T-helper 17 cell (primary cell): ENCODE results near the gene NEIL1. TPM values are rescaled to one million over a fixed set of nuclear protein-coding genes. Genes with fewer than 3 reads are reported as not detected.
"Not testable (repeated sequence)": the region's sequence is repeated elsewhere in the genome, so short reads cannot be mapped to it uniquely, and the experiment has no call there.

Experiments
- ATAC-seq: fragments of 150-1000 bp; cut with Tn5 transposase; 2 replicates; pipeline ENCODE4 v1.10.0; 2021; ENCODE audit warnings: mild to moderate bottlenecking, moderate library complexity
- DNase-seq, 3 donors: peaks; one replicate each; pipeline versions ENCODE4 v3.0.0 to v3.0.0-alpha.2; 2020 to 2021
- H3K9me3 ChIP-seq: one replicate; pipeline ENCODE4 v1.7.0; 2013; ENCODE audit warnings: low read length, mild to moderate bottlenecking; ENCODE audit not compliant: control insufficient read depth, poor library complexity, severe bottlenecking
- H3K27ac Mint-ChIP-seq: one replicate; pipeline ENCODE4 v1.8.0; 2022; ENCODE audit warnings: mild to moderate bottlenecking, moderate library complexity, mixed read lengths
- H3K27me3 Mint-ChIP-seq: one replicate; pipeline ENCODE4 v1.8.0; 2022; ENCODE audit warnings: mixed read lengths
- H3K36me3 Mint-ChIP-seq: one replicate; pipeline ENCODE4 v1.8.0; 2022; ENCODE audit warnings: low read depth, mixed read lengths
- H3K4me1 Mint-ChIP-seq: one replicate; pipeline ENCODE4 v1.8.0; 2022; ENCODE audit warnings: mild to moderate bottlenecking, mixed read lengths
- H3K4me3 Mint-ChIP-seq: one replicate; pipeline ENCODE4 v1.8.0; 2022; ENCODE audit warnings: mild to moderate bottlenecking, moderate library complexity, mixed read lengths
- total RNA-seq, 4 donors: library from RNA in 2 of 4; stranded (reverse) in 2 of 4; gene quantifications; one replicate each; pipeline ENCODE4 v1.2.3 and lab custom pipeline; 2022 to 2026

The NEIL1 gene
- total RNA-seq, 2 donors from 2014 or later = 31.6 to 45.0 TPM

DNA sequence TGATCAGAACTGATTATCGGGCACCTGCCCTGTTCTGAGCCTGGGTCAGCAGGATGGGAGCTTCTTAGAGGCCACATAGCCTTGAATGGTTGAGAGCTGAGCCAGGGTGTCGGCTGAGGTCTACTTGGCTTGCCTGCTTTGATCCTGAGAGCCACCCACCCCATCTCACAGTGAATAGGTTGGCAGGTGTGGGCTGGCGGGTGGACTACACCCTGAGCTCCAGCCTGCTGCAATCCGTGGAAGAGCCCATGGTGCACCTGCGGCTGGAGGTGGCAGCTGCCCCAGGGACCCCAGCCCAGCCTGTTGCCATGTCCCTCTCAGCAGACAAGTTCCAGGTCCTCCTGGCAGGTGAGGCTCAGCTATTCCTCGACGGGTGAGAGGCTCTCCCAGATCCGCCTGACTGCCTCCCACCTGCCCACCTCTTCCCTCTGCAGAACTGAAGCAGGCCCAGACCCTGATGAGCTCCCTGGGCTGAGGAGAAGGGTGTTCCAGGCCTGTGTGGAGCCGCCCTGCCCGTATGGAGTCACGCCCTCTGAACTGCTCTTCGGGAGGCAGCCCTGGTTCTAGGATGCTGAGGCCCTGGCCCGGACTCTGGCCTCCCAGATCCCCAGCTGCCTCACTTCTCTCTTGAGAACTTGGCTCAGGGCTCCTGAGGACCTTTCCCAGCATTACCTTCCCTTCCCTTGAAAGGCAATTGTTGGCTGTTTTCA lies 7.2 kb upstream of the NEIL1 start:
- no peak for DNase-seq
- no peaks in the 10 kb centered on the region for H3K9me3 ChIP-seq
- Mint-ChIP-seq H3K27me3 (no peaks in the 10 kb centered on the region), H3K4me3 (no peak overlapping the region), H3K27ac (peak overlapping the region; percentile 62), H3K4me1 (peaks cover 24% of the 10 kb centered on the region), H3K36me3 (no peaks in the 10 kb centered on the region)
- ATAC-seq = no peak

DNA sequence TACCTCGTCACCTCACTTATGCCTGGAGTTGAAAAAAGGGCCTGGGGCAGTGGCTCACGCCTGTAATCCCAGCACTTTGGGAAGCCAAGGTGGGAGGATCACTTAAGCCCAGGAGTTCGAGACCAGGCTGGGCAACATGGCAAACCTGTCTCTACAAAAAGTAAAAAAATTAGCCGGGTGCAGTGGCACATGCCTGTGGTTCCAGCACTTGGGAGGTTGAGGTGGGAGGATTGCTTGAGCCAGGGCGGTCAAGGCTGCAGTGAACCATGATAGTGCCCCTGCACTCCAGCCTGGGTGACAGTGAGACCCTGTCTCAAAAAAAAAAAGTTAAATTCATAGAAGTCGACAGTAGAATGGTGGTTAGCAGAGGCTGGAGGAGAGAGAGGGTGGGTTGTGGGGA lies 4.6 kb upstream of the NEIL1 start:
- no peaks in the 10 kb centered on the region for H3K9me3 ChIP-seq
- no peak for DNase-seq
- H3K4me3 Mint-ChIP-seq = no peak overlapping the region
- H3K36me3 Mint-ChIP-seq = no peaks in the 10 kb centered on the region
- H3K27ac Mint-ChIP-seq = no peak overlapping the region
- no peaks in the 10 kb centered on the region for H3K27me3 Mint-ChIP-seq
- H3K4me1 Mint-ChIP-seq = peaks cover 16% of the 10 kb centered on the region
- no peak for ATAC-seq

DNA sequence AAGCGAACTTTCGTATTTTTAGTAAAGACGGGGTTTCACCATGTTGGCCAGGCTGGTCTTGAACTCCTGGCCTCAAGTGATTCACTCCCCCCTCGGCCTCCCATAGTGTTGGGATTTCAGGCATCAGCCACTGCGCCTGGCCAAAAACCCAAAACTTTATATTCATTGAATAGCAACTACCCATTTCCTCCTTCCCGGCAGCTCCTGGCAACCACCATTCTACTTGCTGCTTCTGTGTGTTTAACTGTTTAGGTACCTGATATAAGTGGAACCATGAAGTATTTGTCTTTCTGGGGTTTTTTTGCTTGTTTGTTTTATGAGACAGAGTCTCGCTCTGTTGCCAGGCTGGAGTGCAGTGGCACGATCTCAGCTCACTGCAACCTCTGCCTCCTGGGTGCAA lies 2.9 kb upstream of the NEIL1 start:
- not testable (repeated sequence) for H3K27ac Mint-ChIP-seq, ATAC-seq, H3K4me3 Mint-ChIP-seq, H3K9me3 ChIP-seq, DNase-seq, H3K27me3 Mint-ChIP-seq, H3K36me3 Mint-ChIP-seq
- peaks cover 14% of the 10 kb centered on the region for H3K4me1 Mint-ChIP-seq

DNA sequence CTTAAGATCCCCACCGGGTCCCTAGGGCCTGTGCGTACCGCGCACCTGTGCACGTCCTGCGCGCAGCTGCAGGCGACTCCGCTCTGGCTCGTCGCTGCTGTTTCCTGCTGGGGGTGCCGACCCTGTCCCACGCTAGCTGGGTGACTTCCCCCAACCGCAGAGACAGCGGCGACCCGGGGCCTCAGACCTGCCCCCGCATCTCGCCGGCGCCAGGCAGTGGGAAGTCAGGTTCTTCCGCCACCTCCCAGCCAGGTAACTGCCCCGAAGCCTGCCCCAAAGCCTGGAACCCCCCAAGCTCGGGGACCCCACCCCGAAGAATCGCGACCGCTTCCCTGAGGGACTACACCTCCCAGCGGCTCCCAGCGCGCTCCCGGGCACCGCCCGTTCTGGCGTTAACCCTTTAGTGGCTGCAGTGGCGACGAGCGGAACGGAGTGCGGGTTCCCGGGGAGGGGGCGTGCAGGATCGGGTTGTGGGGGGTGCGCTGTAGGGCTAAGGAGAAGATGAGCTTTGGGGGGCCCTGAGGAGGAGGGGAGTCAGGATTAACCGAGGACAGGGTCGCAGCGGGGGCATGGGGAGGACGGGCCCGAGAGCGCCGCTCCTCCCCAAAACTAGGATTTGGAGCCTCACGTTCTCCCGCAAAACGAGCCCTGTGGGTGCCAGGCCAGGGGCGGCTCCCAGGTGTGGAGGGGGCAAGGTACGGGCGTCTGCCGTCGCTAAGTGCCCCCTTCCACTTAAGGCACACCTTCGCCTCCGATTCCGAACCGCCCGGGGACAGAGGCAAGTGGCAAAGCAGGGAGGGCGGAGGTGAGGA lies 589 bp downstream of the NEIL1 start:
- H3K27ac Mint-ChIP-seq = peak overlapping the region; percentile 84
- no peaks in the 10 kb centered on the region for H3K27me3 Mint-ChIP-seq
- peak overlapping the region; percentile 91 for H3K4me3 Mint-ChIP-seq
- H3K9me3 ChIP-seq = no peaks in the 10 kb centered on the region
- H3K4me1 Mint-ChIP-seq = peaks cover 13% of the 10 kb centered on the region
- H3K36me3 Mint-ChIP-seq = no peaks in the 10 kb centered on the region
- DNase-seq = peak; percentile 26 to 42 (median 40)
- peak; percentile 79 for ATAC-seq

DNA sequence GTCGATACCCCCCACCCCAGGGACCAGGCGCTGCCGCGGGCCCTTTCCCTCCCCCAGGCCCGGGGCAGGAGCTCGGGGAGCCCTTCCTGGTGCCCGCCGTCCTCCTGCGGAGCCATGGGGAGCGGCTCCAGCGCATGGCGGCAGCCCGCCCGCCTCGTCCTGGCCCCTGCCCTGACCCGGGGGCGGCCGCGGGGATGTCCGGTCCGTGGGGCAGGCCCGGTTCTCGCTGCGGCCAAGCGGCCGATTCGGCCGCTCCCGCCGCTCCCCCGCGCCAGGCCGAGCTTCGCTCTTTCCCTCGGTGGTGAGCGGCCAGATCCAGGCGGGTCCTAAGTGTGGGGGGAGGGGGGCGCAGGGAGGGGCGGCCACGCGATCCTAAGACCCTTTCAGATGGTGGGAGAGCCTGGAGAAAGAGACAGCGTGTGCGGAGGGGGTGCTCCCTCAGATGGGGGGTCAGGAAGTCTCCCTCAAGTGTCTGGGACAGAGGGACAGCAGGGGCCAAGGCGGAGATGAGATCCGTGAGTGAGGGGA lies 1.3 kb downstream of the NEIL1 start:
- no peaks in the 10 kb centered on the region for H3K9me3 ChIP-seq
- peaks cover 13% of the 10 kb centered on the region for H3K4me1 Mint-ChIP-seq
- no peaks in the 10 kb centered on the region for H3K36me3 Mint-ChIP-seq
- H3K27me3 Mint-ChIP-seq = no peaks in the 10 kb centered on the region
- H3K27ac Mint-ChIP-seq = peak overlapping the region; percentile 39
- no peak for ATAC-seq
- no peak for DNase-seq
- peak overlapping the region; percentile 91 for H3K4me3 Mint-ChIP-seq

DNA sequence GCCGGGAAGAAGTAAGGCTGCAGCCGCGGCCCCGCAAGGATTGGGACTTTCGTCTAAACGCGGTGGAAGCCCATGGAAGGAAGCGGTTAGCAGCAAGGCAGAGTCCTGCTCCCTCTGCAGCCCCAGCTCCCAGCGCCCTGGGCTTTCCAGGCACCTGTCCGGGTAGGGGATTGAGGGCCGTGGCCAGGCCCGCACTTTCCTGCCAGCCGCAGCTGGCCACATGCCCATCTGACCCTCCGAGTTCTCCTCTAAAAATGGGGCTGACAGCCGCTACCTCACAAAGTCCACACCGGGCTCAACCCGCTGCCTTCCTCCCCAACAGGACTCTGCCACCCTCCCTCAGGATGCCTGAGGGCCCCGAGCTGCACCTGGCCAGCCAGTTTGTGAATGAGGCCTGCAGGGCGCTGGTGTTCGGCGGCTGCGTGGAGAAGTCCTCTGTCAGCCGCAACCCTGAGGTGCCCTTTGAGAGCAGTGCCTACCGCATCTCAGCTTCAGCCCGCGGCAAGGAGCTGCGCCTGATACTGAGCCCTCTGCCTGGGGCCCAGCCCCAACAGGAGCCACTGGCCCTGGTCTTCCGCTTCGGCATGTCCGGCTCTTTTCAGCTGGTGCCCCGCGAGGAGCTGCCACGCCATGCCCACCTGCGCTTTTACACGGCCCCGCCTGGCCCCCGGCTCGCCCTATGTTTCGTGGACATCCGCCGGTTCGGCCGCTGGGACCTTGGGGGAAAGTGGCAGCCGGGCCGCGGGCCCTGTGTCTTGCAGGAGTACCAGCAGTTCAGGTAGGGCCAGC lies 1.9 kb downstream of the NEIL1 start:
- ATAC-seq (no peak), DNase-seq (no peak)
- H3K27me3 Mint-ChIP-seq = no peaks in the 10 kb centered on the region
- H3K36me3 Mint-ChIP-seq = no peaks in the 10 kb centered on the region
- peaks cover 13% of the 10 kb centered on the region for H3K4me1 Mint-ChIP-seq
- peak overlapping the region; percentile 37 for H3K4me3 Mint-ChIP-seq
- H3K27ac Mint-ChIP-seq = peak overlapping the region; percentile 39
- no peaks in the 10 kb centered on the region for H3K9me3 ChIP-seq

DNA sequence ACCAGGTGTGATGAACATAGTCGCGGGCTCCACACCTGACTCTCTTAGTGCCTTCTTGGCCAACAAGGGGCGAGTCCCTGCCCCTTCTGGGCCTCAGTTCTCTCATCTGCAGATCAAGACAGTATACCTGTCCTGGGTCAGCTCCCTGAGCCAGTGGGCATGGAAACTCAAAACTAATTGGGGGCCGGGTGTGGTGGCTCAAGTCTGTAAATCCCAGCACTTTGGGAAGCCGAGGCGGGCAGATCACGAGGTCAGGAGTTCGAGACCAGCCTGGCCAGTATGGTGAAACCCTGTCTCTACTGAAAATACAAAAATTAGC lies 2.5 kb downstream of the NEIL1 start:
- H3K36me3 Mint-ChIP-seq = not testable (repeated sequence)

DNA sequence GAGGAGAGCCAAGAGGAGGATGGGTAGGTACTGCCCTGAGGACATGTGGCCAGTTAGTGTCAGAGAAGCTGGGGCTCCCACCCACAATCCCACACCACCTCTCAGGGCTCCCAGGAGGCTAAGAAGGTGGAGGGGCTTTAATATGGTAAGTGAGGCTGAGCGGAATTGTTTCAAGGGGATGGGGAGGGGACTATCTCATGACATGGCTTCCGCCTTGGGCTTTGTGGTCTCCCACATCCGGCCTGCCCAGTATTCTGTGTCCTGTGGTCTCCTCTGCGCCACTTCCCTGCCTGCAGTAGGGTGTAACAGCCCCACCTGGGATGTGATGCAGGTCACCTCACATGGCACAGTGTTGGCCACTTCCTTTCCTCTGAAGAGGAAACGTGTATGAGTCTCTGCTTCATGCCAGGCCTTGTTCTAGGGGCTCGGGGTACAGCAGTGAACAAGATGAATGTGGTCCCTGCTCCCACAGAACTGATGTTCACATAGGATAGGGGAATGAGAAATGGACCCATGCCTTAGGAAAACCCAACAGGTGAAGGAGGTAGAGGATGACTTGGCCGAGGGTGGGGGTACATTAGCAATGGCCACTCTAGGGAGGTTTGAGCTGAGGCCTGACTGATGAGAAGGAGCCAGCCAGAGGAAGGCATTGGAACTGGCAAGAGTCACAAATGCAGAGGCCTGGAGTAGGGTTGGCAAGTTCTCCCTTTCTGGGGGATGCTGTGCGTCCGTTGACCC lies 3.2 kb downstream of the NEIL1 start:
- Mint-ChIP-seq H3K4me1 (peaks cover 13% of the 10 kb centered on the region), H3K36me3 (no peaks in the 10 kb centered on the region), H3K27ac (peak overlapping the region; percentile 39), H3K4me3 (peak overlapping the region; percentile 22), H3K27me3 (no peaks in the 10 kb centered on the region)
- peak; percentile 79 for ATAC-seq
- no peaks in the 10 kb centered on the region for H3K9me3 ChIP-seq
- DNase-seq = peak; percentile 34 to 59 (median 47)

More for the DNA sequence above, 2.5 kb downstream of the NEIL1 start:
- H3K4me3 Mint-ChIP-seq = peak overlapping the region; percentile 37
- H3K27me3 Mint-ChIP-seq, ATAC-seq, H3K9me3 ChIP-seq, DNase-seq: not testable (repeated sequence)
- peaks cover 11% of the 10 kb centered on the region for H3K4me1 Mint-ChIP-seq
- peak overlapping the region; percentile 39 for H3K27ac Mint-ChIP-seq

DNA sequence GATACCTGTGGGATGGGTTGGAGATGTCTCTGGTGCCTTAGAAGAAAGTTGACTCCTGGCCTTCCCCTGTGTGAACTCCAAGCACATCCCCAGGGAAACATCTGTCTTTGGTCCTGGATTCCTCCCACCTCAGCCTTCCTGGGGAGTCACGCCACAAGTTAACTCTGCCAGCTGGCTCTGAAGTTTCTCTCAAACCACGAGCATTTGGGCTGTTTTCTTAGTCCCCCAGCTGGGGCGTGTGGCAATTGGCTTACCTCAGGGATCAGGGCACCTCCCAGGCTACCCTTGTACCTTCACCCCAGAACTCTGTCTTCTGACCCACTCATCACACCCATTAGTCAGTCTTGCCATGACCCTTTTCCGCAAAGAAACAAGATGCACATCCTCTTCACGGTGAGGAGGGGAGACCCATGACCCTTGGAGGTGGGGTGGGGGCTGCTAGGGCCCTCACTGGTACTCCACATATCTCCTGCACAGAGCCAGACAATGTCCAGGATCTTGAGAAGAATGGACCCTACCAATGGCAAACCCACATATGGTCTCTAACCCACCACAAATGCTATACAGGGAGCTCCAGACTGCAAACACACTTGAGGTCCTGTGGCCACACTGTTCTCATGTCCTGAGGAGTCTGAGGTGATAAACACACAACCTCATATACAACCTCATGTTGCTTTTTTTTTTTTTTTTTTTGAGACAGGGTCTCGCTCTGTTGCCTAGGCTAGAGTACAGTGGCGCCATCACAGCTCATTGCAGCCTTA lies 3.9 kb downstream of the NEIL1 start:
- H3K27ac Mint-ChIP-seq = peak overlapping the region; percentile 39
- no peaks in the 10 kb centered on the region for H3K36me3 Mint-ChIP-seq
- H3K9me3 ChIP-seq = no peaks in the 10 kb centered on the region
- H3K4me3 Mint-ChIP-seq = peak overlapping the region; percentile 1
- no peaks in the 10 kb centered on the region for H3K27me3 Mint-ChIP-seq
- DNase-seq (no peak), ATAC-seq (no peak)
- peaks cover 13% of the 10 kb centered on the region for H3K4me1 Mint-ChIP-seq

DNA sequence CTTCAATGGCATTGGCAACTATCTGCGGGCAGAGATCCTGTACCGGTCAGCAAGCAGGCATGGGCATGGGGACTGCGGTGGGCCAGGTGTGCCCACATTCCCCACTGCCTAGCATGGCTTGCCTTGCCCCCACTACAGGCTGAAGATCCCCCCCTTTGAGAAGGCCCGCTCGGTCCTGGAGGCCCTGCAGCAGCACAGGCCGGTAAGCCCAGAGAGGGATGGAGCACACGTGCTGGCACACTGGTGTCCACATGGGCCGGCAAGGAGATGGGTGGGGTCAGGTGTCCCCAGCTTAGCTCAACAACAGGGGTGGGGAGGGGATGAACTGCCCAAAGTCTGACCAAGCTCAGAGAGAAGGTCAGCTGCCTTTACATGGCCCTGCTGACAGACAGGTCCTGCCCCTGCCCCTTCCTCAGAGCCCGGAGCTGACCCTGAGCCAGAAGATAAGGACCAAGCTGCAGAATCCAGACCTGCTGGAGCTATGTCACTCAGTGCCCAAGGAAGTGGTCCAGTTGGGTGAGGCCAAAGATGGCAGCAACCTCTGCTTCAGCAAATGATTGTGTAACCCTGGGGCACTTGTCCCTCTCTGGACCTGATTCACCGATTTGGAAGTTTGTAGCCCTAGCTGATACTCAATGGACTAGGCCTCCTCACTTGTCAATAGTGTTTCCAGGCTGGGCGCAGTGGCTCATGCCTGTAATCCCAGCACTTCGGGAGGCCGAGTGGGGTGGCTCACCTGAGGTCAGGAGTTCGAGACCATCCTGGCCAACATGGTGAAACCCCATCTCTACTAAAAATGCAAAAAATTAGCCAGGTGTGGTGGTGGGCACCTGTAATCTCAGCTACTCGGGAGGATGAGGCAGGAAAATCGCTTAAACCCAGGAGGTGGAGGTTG lies 5.6 kb downstream of the NEIL1 start:
- no peak for ATAC-seq
- Mint-ChIP-seq H3K4me3 (peak overlapping the region; percentile 15), H3K4me1 (peaks cover 8% of the 10 kb centered on the region), H3K36me3 (no peaks in the 10 kb centered on the region), H3K27ac (peak overlapping the region; percentile 39), H3K27me3 (no peaks in the 10 kb centered on the region)
- H3K9me3 ChIP-seq = no peaks in the 10 kb centered on the region
- DNase-seq = no peak

DNA sequence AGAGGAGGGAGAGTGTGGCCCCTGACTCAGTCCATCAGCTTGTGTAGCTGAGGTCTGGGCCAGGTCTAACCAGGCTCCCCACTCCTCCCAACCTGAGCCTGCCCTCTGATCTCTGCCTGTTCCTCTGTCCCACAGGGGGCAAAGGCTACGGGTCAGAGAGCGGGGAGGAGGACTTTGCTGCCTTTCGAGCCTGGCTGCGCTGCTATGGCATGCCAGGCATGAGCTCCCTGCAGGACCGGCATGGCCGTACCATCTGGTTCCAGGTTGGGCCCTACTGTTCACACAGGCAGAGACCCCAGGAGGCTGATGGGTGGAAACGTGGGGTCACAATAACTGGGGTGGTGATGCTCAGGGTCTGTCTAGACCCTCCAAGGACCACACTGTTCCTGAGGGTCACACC lies 6.8 kb downstream of the NEIL1 start:
- H3K9me3 ChIP-seq = no peaks in the 10 kb centered on the region
- DNase-seq (no peak), ATAC-seq (no peak)
- H3K4me3 Mint-ChIP-seq = no peak overlapping the region
- H3K4me1 Mint-ChIP-seq = peaks cover 8% of the 10 kb centered on the region
- H3K36me3 Mint-ChIP-seq = no peaks in the 10 kb centered on the region
- no peak overlapping the region for H3K27ac Mint-ChIP-seq
- H3K27me3 Mint-ChIP-seq = no peaks in the 10 kb centered on the region
